Calu3 (cell line): Measurements from ENCODE around the gene SLC47A2. TPM values are rescaled to one million over a fixed set of nuclear protein-coding genes. Genes with fewer than 3 reads are reported as not detected.

Experiments
- BruUV-seq: library from RNA; stranded (reverse); fragments of 400-500 nt; replicated peaks from 2 replicates; lab custom pipeline; 2021; lab: Mats Ljungman, UMichigan
- CTCF ChIA-PET: fragments of 300-600 bp; sonication (Branson Sonifier 250); formaldehyde crosslinking; loops from one replicate; lab custom pipeline; 2022; ENCODE audit warnings: antibody characterized with exemption; lab: Charles Lee
- DNase-seq: peaks from one replicate; pipeline ENCODE4 v3.0.0; 2022
- H3K27ac Mint-ChIP-seq: one replicate; pipeline ENCODE4 v1.8.0; 2022; ENCODE audit warnings: mixed read lengths; ENCODE audit not compliant: unreplicated experiment
- H3K27me3 Mint-ChIP-seq: one replicate; pipeline ENCODE4 v1.8.0; 2022; ENCODE audit warnings: mixed read lengths; ENCODE audit not compliant: unreplicated experiment
- H3K36me3 Mint-ChIP-seq: one replicate; pipeline ENCODE4 v1.8.0; 2022; ENCODE audit warnings: mild to moderate bottlenecking, moderate library complexity, mixed read lengths; ENCODE audit not compliant: insufficient read depth, unreplicated experiment
- H3K4me1 Mint-ChIP-seq: one replicate; pipeline ENCODE4 v1.8.0; 2022; ENCODE audit warnings: mild to moderate bottlenecking, low read depth, mixed read lengths; ENCODE audit not compliant: unreplicated experiment
- H3K4me3 Mint-ChIP-seq: one replicate; pipeline ENCODE4 v1.8.0; 2022; ENCODE audit warnings: mild to moderate bottlenecking, low read depth, moderate library complexity, mixed read lengths; ENCODE audit not compliant: unreplicated experiment
- H3K9me3 Mint-ChIP-seq: one replicate; pipeline ENCODE4 v1.8.0; 2022; ENCODE audit warnings: low read depth, mixed read lengths; ENCODE audit not compliant: unreplicated experiment
- intact Hi-C: fragments of 100-400 bp; cut with micrococcal nuclease; formaldehyde crosslinking; loops from one replicate; pipeline ENCODE4 v1.10.0; 2022; ENCODE audit not compliant: unreplicated experiment
- total RNA-seq: library from RNA; stranded (reverse); gene quantifications from 2 replicates; pipeline ENCODE4 v1.2.3, GENCODE V29; 2022
- TF ChIP-seq, protein P1 (sequence below): fragments of 200-600 bp; IDR thresholded peaks from one replicate; pipeline ENCODE4 v1.8.0; 2022; ENCODE audit warnings: antibody characterized with exemption; ENCODE audit not compliant: unreplicated experiment

The SLC47A2 gene
- total RNA-seq, 1 experiment from 2014 or later: not detected

DNA sequence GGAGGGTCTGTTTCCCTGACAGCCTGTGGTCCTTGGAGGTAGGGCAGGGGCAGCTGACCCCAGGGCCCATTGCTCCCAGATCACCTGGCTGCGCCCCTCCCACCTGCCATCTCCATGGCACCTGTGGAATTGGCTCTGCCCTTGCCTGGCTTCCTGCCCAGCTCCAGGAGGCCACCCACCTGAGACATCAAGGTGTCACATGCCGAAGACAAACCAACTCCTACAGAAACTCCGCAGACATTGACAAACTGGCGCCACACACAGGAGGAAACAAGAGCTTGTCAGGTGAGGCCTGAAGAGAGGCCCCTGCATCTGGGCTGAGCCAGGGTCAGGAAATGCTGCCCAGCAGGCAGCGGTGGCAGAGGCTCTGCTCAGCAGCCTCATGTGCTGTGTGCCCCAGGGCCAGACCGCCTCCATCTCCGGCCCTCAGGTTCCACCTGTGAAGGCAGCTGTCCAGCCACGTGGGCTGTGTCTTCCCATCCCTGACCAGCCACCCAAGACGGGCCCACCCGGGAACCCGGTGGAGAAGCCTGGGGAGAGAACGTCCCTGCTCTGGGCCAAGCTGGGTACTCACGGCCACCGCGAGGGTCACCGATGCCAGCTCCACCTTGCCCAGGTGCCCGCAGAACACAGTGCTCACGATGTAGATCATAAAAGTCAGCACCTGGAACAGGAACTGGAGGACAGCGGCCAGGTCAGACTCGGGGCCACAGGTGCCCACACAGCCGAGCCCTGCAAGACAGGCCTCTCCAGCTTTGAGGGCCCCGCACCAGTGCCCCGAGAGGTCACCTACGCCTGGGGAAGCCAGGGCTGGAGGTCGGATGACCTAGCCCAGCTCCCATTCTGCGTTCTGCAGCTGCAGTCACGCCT, 1.6 kb downstream of the SLC47A2 start:
- peak; percentile 11 for DNase-seq
- H3K27ac Mint-ChIP-seq: no peak overlapping the region
- H3K36me3 Mint-ChIP-seq: no peaks in the 10 kb centered on the region
- no TSS peak for BruUV-seq
- peaks cover 9% of the 10 kb centered on the region for H3K4me1 Mint-ChIP-seq
- no peaks in the 10 kb centered on the region for H3K27me3 Mint-ChIP-seq
- CTCF ChIA-PET: no interaction called here
- no peak overlapping the region for H3K4me3 Mint-ChIP-seq
- intact Hi-C loops: no loop called here
- H3K9me3 Mint-ChIP-seq: no peaks in the 10 kb centered on the region
- TF ChIP-seq, protein P1, sequence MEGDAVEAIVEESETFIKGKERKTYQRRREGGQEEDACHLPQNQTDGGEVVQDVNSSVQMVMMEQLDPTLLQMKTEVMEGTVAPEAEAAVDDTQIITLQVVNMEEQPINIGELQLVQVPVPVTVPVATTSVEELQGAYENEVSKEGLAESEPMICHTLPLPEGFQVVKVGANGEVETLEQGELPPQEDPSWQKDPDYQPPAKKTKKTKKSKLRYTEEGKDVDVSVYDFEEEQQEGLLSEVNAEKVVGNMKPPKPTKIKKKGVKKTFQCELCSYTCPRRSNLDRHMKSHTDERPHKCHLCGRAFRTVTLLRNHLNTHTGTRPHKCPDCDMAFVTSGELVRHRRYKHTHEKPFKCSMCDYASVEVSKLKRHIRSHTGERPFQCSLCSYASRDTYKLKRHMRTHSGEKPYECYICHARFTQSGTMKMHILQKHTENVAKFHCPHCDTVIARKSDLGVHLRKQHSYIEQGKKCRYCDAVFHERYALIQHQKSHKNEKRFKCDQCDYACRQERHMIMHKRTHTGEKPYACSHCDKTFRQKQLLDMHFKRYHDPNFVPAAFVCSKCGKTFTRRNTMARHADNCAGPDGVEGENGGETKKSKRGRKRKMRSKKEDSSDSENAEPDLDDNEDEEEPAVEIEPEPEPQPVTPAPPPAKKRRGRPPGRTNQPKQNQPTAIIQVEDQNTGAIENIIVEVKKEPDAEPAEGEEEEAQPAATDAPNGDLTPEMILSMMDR: no peak

DNA sequence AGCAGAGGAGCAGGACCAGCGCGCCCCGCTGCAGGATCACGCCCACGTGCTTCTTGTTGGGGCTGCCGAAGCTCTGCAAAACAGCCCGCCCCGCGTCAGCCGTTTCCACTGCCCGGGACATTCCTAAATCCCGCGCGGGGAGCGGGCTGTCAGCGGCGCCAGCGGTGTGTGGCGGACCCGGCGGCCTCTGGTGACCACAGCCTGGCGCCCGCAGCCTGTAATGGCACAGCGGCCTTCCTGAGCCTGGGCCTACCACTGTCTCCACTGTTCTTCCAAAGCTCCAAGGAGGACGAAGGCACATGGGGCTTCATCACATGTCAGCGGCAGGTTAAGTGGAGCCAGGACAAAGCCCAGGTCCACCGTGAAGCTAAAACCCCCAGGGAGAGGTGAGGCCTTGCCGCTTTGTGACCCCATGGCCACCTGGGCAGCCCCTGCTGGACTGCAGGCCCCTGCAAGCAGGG, 2.5 kb downstream of the SLC47A2 start:
- no TSS peak for BruUV-seq
- Mint-ChIP-seq H3K27ac (no peak overlapping the region), H3K4me1 (peaks cover under 1% of the 10 kb centered on the region), H3K27me3 (no peaks in the 10 kb centered on the region), H3K4me3 (no peak overlapping the region), H3K36me3 (no peaks in the 10 kb centered on the region), H3K9me3 (no peaks in the 10 kb centered on the region)
- CTCF ChIA-PET: no interaction called here
- DNase-seq: no peak
- TF ChIP-seq, protein P1: no peak
- intact Hi-C loops: no loop called here

DNA sequence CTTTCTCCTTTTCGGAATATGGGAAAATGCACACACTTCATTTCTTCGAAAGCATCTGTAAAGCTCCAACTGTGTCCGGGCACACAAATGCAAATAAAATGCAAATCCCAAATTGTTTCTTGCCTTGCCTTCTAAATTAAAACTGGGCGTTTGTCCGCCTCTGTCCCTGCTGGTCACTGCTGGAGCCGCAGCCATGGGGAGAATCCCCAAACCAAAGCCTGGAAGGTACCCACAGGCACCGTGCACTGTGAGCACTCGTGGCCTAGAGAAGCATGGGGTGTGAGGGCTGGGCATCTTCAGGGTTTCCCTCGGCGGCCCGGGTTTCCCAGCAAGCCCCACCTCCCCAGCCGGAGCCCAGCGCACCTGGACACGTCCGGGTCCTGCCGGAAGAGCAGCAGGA, 2.9 kb downstream of the SLC47A2 start:
- CTCF ChIA-PET: no interaction called here
- BruUV-seq: no TSS peak
- TF ChIP-seq, protein P1: no peak
- Mint-ChIP-seq H3K4me3 (no peak overlapping the region), H3K27me3 (no peaks in the 10 kb centered on the region), H3K36me3 (no peaks in the 10 kb centered on the region), H3K4me1 (no peaks in the 10 kb centered on the region), H3K27ac (no peak overlapping the region), H3K9me3 (no peaks in the 10 kb centered on the region)
- intact Hi-C loops: no loop called here
- DNase-seq: no peak

DNA sequence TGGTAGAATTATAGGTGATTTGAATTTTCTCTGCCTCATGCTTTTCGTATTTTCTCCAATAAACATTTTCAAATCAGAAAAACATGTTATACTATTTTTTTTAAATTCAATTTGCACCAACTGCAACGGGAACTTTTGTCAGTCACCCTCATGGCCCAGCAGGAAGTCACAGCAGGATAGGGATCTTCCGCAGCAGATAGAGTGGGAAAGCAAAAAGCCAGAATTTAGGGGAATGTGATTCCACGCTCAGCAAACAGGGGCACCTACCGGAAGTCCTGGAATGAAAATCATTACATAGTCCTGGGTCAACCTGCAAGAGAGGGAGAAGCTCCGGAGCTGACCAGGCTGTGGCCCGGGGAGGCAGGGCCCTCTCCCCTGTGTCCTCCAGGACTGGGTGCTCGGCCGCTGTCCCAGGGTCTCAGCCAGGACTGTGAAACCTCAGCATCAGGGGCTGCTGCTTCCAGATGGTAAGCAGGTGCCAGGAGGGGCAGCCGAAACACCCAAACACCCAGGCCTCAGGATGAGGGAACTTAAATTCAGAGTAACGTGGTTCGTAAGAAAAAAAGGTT, 3.9 kb downstream of the SLC47A2 start:
- Mint-ChIP-seq H3K36me3 (no peaks in the 10 kb centered on the region), H3K27ac (no peak overlapping the region), H3K4me1 (no peaks in the 10 kb centered on the region), H3K4me3 (no peak overlapping the region), H3K27me3 (no peaks in the 10 kb centered on the region), H3K9me3 (no peaks in the 10 kb centered on the region)
- TF ChIP-seq, protein P1: no peak
- intact Hi-C loops: no loop called here
- CTCF ChIA-PET: no interaction called here
- no peak for DNase-seq
- no TSS peak for BruUV-seq
